ENCODE results near the gene ZNF18. TPM values are rescaled to one million over a fixed set of nuclear protein-coding genes. Genes with fewer than 3 reads are reported as not detected.
A peak's percentile ranks its signal among the peaks of the same experiment; 100 is the strongest.

Gene ZNF18
- total and polyA plus RNA-seq, 9 donors, result 2.9 to 12.2 (median 6.4) TPM

- 45 to 48% (median 47%) methylated on average over 14 of the region's 14 CpGs for WGBS, 3 donors
- H3K4me1 ChIP-seq (ENCODE audit: insufficient read depth), result no peaks in the 10 kb centered on the region
- no peaks in the 10 kb centered on the region for H3K36me3 ChIP-seq
- no peaks in the 10 kb centered on the region for H3K27me3 ChIP-seq
- H3K4me3 ChIP-seq, result no peak overlapping the region
- intact Hi-C loops (cut with DNase I), result no loop called here
- H3K9me3 ChIP-seq, result no peaks in the 10 kb centered on the region
- H3K27ac ChIP-seq, result no peak overlapping the region
- TF ChIP-seq, protein P1, sequence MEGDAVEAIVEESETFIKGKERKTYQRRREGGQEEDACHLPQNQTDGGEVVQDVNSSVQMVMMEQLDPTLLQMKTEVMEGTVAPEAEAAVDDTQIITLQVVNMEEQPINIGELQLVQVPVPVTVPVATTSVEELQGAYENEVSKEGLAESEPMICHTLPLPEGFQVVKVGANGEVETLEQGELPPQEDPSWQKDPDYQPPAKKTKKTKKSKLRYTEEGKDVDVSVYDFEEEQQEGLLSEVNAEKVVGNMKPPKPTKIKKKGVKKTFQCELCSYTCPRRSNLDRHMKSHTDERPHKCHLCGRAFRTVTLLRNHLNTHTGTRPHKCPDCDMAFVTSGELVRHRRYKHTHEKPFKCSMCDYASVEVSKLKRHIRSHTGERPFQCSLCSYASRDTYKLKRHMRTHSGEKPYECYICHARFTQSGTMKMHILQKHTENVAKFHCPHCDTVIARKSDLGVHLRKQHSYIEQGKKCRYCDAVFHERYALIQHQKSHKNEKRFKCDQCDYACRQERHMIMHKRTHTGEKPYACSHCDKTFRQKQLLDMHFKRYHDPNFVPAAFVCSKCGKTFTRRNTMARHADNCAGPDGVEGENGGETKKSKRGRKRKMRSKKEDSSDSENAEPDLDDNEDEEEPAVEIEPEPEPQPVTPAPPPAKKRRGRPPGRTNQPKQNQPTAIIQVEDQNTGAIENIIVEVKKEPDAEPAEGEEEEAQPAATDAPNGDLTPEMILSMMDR (IDR thresholded peaks at IDR 0.05), result peak in 1 of 3 donors; percentile 35
- TF ChIP-seq EP300 (IDR thresholded peaks at IDR 0.05), result no peak
- no peak for TF ChIP-seq POLR2A (IDR thresholded peaks at IDR 0.05)
- DNase-seq, result peak in 1 of 5 donors; percentile 36
Measured at GRCh38 chr17:11935734-11936406, 61.4 kb downstream of the ZNF18 start.

GRCh38 chr17:11932337-11932898, 64.9 kb downstream of the ZNF18 start:
- H3K27ac ChIP-seq, result no peak overlapping the region
- TF ChIP-seq EP300 (IDR thresholded peaks at IDR 0.05), result no peak
- TF ChIP-seq, protein P1 (IDR thresholded peaks at IDR 0.05), result no peak
- 88 to 94% (median 92%) methylated on average over 10 of the region's 10 CpGs for WGBS, 3 donors
- H3K36me3 ChIP-seq, result no peaks in the 10 kb centered on the region
- intact Hi-C loops (cut with DNase I), result no loop called here
- no peaks in the 10 kb centered on the region for H3K9me3 ChIP-seq
- H3K4me3 ChIP-seq, result no peak overlapping the region
- H3K27me3 ChIP-seq, result no peaks in the 10 kb centered on the region
- no peaks in the 10 kb centered on the region for H3K4me1 ChIP-seq (ENCODE audit: insufficient read depth)
- no peak for DNase-seq

DNA sequence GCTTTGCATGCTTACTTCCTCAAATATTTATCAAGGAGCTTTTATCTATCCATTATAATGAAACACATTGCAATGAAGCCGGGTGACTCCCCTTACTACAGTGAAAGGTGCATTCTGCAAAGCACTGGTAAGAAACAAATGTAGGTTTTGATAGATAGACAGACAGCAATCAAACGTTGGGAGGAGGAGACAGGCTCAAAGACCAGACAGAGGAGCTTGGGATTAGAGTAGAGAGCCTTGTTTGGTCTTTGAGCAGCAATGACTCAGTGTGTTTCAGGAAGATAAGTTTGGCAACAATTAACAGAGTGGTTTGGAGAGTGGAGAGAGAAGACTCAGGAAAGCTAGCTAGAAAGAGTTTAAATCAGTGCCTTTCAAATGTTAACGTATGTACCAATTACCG, 68.8 kb downstream of the ZNF18 start:
- Histone ChIP-seq H3K9me3 (no peaks in the 10 kb centered on the region), H3K27ac (no peak overlapping the region), H3K4me1 (ENCODE audit: insufficient read depth) (no peaks in the 10 kb centered on the region), H3K36me3 (no peaks in the 10 kb centered on the region), H3K4me3 (no peak overlapping the region), H3K27me3 (no peaks in the 10 kb centered on the region)
- intact Hi-C loops (cut with DNase I), result no loop called here
- TF ChIP-seq EP300 (IDR thresholded peaks at IDR 0.05) (no peak), POLR2A (IDR thresholded peaks at IDR 0.05) (no peak)
- TF ChIP-seq, protein P1 (IDR thresholded peaks at IDR 0.05), result no peak
- 32 to 42% (median 39%) methylated on average over 4 of the region's 4 CpGs for WGBS, 3 donors
- DNase-seq, result no peak

Small RNAs within 50 kb of the gene (small RNA-seq; reads per million reads assigned to genes)
- not detected for gene RNU11-2P

Other genes starting within 250 kb of the ZNF18 start
- gene MAP2K4, start 23.4 kb upstream of the ZNF18 start, total RNA-seq, result 10 to 100 TPM; 29.4 to 66.8 (median 43.5) TPM
- 10 to 100 TPM; 12.1 to 20.3 TPM for gene MAP2K4, start 23.4 kb upstream of the ZNF18 start, polyA plus RNA-seq